ENCODE results near the gene ANKRD29.
A peak's percentile ranks its signal among the peaks of the same experiment; 100 is the strongest.

The ANKRD29 gene

DNA sequence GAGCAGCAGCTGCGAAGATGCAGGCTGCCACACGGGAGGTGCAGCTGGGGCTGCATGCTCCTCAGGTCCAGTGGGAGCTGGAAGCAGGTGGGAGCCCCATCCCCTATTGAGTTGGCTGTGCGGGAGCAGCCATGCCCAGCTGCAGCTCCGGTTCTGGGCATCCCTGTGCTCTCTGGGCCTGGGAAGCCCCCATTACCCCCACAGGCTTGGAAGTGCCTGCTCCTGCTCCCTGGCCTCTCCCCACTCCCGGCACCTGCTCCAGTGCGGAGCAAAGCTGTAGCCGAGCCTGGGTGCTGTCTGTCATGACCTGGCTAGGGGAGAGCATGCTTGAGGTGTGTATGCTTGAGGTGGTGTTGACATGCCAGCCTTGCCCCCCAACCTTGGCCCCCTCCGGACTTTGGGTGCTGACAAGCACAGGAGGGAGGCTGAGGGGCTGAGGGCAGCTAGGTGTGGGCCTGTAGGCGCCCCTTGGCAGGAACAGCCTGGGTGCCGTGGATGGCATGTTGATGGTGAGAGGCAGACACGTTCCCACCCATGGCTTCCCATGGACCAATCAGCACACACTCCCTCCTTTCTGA, 21.5 kb downstream of the ANKRD29 start:
- TF ChIP-seq TEAD4 (IDR thresholded peaks at IDR 0.05) (no peak), NFIC (IDR thresholded peaks at IDR 0.05) (no peak), REST (IDR thresholded peaks at IDR 0.05; ENCODE audit: low read depth) (no peak)
- TF ChIP-seq, protein P1, sequence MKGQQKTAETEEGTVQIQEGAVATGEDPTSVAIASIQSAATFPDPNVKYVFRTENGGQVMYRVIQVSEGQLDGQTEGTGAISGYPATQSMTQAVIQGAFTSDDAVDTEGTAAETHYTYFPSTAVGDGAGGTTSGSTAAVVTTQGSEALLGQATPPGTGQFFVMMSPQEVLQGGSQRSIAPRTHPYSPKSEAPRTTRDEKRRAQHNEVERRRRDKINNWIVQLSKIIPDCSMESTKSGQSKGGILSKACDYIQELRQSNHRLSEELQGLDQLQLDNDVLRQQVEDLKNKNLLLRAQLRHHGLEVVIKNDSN (IDR thresholded peaks at IDR 0.05) = no peak

DNA sequence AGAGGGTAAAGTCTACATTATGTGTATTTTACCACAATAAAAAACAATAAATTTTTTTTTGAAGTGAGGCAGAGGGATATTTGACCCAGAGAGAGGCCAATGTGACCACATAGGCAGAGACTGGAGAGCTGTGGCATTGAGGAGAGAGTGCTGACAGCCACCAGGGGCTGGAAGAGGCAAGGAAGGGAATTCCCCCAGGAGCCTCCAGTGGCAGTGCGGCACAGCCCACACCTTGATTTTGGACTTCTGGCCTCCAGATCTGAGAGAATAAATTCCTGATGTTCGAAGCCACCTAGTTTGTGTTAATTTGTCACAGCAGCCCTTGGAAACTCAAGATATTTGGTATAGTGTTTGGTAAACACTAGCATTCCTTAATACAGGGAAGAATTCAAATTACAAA, 22.7 kb downstream of the ANKRD29 start:
- TF ChIP-seq TAF1 (IDR thresholded peaks at IDR 0.05; ENCODE audit: low read depth) (no peak), CREB1 (IDR thresholded peaks at IDR 0.05; ENCODE audit: low read depth) (no peak), CEBPB (IDR thresholded peaks at IDR 0.05) (no peak), FOXM1 (IDR thresholded peaks at IDR 0.05; ENCODE audit: borderline replicate concordance, low read depth) (no peak), MAX (IDR thresholded peaks at IDR 0.05) (no peak), TEAD4 (IDR thresholded peaks at IDR 0.05) (no peak), EP300 (IDR thresholded peaks at IDR 0.05; ENCODE audit: borderline replicate concordance) (no peak), RAD21 (IDR thresholded peaks at IDR 0.05; ENCODE audit: low read depth) (no peak), EGR1 (IDR thresholded peaks at IDR 0.05) (no peak), NFIC (IDR thresholded peaks at IDR 0.05) (no peak)

DNA sequence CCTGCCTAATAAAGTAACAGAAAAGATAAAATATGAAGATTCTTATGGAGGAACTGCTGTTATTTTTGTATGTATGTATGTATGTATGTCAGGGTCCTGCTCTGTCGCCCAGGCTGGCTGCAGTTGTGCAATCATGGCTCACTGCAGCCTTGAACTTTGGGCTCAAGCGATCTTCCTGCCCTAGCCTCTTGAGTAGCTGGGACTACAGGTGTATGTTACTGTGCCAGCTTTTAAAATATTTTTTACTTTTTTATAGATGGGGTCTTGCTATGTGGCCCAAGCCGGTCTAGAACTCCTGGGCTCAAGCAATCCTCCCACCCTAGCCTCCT, 26.7 kb downstream of the ANKRD29 start:
- no peak for TF ChIP-seq ZBTB7A (IDR thresholded peaks at IDR 0.05; ENCODE audit: low read depth)
- TF ChIP-seq RAD21 (IDR thresholded peaks at IDR 0.05; ENCODE audit: low read depth) = no peak
- no peak for TF ChIP-seq TAF1 (IDR thresholded peaks at IDR 0.05; ENCODE audit: low read depth)
- no peak for TF ChIP-seq TEAD4 (IDR thresholded peaks at IDR 0.05)
- no peak for TF ChIP-seq FOXM1 (IDR thresholded peaks at IDR 0.05; ENCODE audit: borderline replicate concordance, low read depth)

DNA sequence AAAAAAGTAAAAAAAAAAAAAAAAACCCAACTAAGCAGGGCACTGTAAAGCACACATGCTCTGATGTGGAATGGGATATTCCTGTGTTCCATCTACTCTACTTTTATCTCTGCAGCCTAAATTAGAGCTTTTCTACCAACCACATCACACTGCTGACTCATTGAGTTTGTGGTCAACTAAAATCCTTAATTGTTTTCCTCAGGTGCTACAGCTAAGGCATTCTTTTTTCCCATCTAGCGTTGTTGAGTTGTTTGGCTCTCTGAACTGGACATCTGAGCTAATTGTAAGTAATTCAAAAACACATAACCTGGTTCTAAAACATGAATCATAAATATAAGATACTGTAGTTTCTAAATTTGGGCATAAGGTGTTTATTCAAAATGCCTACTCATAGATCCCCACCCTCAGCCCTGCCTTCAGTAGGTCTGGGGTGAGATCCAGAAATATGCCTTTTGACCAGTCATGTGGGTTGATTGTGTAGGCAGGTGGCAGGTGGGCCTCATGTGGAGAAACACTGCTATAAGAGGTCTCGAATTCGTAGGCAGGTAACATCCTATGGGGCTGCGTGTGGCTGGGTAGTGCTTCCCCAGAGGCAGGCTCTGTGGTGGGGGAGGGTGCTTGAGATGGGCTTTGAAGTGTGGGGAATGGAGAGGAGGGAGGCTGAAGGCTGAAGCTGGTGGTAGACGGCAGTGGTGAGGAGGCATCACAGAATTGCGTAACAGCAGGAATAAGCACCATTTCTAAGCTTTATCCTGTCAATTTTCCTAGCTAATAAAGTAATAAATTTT, 27.2 kb downstream of the ANKRD29 start:
- no peak for TF ChIP-seq ZBTB7A (IDR thresholded peaks at IDR 0.05; ENCODE audit: low read depth)
- no peak for TF ChIP-seq CREB1 (IDR thresholded peaks at IDR 0.05; ENCODE audit: low read depth)
- TF ChIP-seq TEAD4 (IDR thresholded peaks at IDR 0.05) = no peak
- no peak for TF ChIP-seq EGR1 (IDR thresholded peaks at IDR 0.05)
- TF ChIP-seq YY1 (IDR thresholded peaks at IDR 0.05; ENCODE audit: low read depth) = no peak
- TF ChIP-seq REST (IDR thresholded peaks at IDR 0.05; ENCODE audit: low read depth) = no peak
- TF ChIP-seq NFIC (IDR thresholded peaks at IDR 0.05) = 0 out of 2 replicates have a peak, but pooled peaks have one; percentile 7
- TF ChIP-seq TAF1 (IDR thresholded peaks at IDR 0.05; ENCODE audit: low read depth) = no peak
- TF ChIP-seq CEBPB (IDR thresholded peaks at IDR 0.05) = peak; percentile 77; the same call in 1 of the 2 replicates

DNA sequence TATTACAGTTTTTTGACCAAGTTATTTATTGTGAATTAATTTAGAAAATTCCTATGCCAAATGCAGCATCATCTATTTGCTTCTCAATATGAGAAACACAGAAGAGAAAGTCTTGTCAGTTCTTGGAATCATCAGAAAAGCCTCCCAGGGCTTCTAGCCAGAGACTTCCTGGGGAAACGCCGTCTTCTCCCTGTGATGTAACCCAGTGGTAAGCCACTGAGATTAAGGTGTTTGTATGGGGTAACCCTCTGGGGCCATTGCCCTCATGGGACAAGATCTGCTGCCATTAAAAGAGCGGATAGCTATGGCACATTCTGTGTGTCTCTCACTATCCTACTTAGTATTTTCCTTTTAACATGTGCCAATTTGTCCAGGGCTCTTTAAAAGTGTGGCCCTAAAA, 28.0 kb downstream of the ANKRD29 start:
- TF ChIP-seq EP300 (IDR thresholded peaks at IDR 0.05; ENCODE audit: borderline replicate concordance) = no peak
- TF ChIP-seq RAD21 (IDR thresholded peaks at IDR 0.05; ENCODE audit: low read depth) = no peak
- no peak for TF ChIP-seq YY1 (IDR thresholded peaks at IDR 0.05; ENCODE audit: low read depth)
- TF ChIP-seq FOXM1 (IDR thresholded peaks at IDR 0.05; ENCODE audit: borderline replicate concordance, low read depth) = no peak

- no peak for TF ChIP-seq NFIC (IDR thresholded peaks at IDR 0.05)
Observed at GRCh38 chr18:23632615-23633014, 30.1 kb downstream of the ANKRD29 start.

DNA sequence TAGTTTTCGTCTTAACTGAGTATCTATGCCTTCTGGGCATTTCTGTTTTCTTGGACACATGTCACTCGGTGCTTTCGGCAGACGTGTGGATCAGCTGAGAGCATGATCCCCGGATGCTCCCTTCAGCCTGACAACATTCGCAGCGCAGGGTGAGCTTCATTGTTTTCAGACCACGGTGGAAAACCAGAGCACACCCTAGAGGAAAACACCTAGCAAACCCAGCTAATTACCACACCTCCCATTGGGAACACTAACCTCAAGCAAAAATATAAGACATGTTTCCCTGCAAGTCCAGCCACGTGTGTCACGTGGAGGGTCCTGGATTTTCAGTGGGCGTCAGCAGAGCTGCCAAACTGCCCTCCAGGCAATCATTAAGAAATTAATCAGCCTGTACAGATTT, 31.0 kb downstream of the ANKRD29 start:
- TF ChIP-seq MAX (IDR thresholded peaks at IDR 0.05) = peak; percentile 50; the same call in 1 of the 2 replicates
- TF ChIP-seq TEAD4 (IDR thresholded peaks at IDR 0.05) = no peak
- TF ChIP-seq, protein P1 (IDR thresholded peaks at IDR 0.05) = peak; percentile 84
